ENCODE data around the gene LMX1A.

The LMX1A gene

GRCh38 chr1:165325460-165326203 is 30.9 kb downstream of the LMX1A start:
- DNase-seq (ENCODE audit: low read depth in 2 of 2) = no peak

GRCh38 chr1:165324050-165324449 is 32.5 kb downstream of the LMX1A start:
- no peak for DNase-seq (ENCODE audit: low read depth in 2 of 2)

DNA sequence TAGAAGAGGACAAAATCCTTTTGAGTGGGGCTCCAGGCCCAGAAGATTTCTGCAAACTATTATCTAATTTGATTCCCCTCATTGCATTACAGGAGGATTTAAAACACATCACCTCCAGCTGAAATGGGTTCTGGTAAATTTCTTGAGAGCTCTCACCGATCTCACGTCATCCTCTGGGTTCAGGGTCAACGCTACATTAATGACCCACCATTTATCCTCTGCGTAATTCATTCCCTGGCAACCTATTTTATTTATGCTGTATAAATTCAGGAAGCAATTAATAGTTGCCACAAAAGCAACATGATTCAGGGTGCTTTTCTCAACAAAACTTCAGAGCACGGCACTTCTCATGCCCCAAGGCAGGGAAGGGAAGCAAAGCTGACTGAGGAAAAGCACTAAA is 38.9 kb downstream of the LMX1A start:
- DNase-seq (ENCODE audit: low read depth in 2 of 2) = no peak

GRCh38 chr1:165316153-165316772 is 40.3 kb downstream of the LMX1A start:
- DNase-seq (ENCODE audit: low read depth in 2 of 2) = no peak

DNA sequence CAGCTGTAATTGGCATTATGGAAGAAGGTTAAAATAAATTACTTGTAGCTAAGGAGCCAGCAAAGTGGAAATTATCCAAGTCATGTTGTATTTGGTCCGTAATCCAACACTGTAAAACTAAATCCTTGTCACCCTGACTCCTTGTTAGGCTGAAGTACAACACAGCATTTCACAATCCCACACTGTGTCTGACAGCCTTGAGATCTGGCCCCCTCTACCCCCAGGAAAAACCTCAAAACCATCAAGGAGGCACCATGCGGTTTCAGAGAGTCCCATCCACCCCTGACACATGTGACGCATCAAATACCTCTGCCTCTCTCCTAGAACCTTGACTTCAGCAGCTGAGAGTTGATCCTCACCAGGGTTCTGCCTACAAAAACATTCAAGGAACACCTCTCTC is 41.0 kb downstream of the LMX1A start:
- no peak for DNase-seq (ENCODE audit: low read depth in 2 of 2)

GRCh38 chr1:165313903-165314302 is 42.6 kb downstream of the LMX1A start:
- no peak for DNase-seq (ENCODE audit: low read depth in 2 of 2)

DNA sequence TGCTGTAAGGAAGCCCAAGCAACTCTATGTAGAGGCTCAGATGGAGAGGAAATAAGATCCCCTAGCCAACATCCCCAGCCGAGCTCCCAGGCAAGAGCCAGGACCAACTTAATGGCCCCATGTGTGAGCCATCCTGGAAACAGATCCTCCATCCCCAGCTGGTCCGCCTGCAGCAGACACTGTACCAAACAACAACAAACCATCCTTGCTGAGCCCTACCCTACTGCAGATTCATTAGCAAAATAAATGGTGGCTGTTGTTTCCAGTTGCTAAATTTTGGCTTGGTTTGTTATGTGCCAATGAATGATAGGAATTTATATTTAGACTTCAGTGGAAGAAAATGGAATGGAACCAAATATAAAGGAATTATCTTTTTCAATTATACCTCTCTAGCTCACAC is 43.9 kb downstream of the LMX1A start:
- no peak for DNase-seq (ENCODE audit: low read depth in 2 of 2)

GRCh38 chr1:165306543-165307434 is 49.7 kb downstream of the LMX1A start:
- DNase-seq (ENCODE audit: low read depth in 2 of 2) = no peak

DNA sequence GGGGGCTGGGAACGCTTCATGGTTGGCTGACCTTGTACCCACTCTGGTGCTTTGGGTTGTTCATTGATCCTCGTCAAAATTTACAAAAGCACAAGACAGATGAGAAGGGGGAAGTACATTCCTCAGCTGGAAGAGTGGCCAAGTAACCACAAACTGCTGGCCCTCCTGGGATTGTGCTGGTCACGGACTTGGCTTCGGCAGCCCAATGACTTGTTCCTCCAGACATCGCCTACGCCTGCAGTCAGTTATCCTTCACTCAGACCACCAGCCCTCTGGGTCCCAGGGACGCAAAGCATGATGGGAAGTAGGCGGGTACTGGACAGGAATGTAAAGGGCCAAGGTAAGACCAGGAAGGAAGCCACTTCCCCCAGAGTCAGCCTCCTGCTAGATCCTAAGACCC is 53.1 kb downstream of the LMX1A start:
- DNase-seq (ENCODE audit: low read depth in 2 of 2) = no peak

- no peak for DNase-seq (ENCODE audit: low read depth in 2 of 2)
Measured at GRCh38 chr1:165300400-165300903, 56.1 kb downstream of the LMX1A start.

GRCh38 chr1:165298203-165298820 is 58.2 kb downstream of the LMX1A start:
- no peak for DNase-seq (ENCODE audit: low read depth in 2 of 2)

- DNase-seq (ENCODE audit: low read depth in 2 of 2) = no peak
Measured at GRCh38 chr1:165296205-165296604, 60.3 kb downstream of the LMX1A start.

GRCh38 chr1:165290148-165290547 is 66.4 kb downstream of the LMX1A start:
- DNase-seq (ENCODE audit: low read depth in 2 of 2) = no peak

DNA sequence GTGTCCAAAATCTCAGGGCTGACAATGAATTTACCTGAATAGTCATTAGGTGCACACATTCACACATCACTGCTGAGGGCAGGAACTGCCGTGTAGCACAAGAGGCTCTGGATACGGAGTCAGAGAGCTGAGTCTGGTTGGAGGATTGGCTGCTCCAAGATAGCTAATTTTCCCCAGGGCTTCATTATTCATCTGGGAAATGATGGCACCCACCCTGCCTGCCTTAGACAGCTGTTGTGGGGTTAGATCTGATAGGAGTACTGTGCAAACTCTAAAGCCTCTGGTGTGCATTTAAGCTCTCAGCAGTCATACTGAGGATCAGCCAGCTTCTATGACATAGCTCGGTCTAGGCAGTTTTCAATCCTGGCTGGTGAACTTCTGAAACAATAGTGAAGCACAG is 67.0 kb downstream of the LMX1A start:
- DNase-seq (ENCODE audit: low read depth in 2 of 2) = no peak

- DNase-seq (ENCODE audit: low read depth in 2 of 2) = no peak
Measured at GRCh38 chr1:165288350-165289120, 68.0 kb downstream of the LMX1A start.

GRCh38 chr1:165287781-165288180 is 68.7 kb downstream of the LMX1A start:
- no peak for DNase-seq (ENCODE audit: low read depth in 2 of 2)

DNA sequence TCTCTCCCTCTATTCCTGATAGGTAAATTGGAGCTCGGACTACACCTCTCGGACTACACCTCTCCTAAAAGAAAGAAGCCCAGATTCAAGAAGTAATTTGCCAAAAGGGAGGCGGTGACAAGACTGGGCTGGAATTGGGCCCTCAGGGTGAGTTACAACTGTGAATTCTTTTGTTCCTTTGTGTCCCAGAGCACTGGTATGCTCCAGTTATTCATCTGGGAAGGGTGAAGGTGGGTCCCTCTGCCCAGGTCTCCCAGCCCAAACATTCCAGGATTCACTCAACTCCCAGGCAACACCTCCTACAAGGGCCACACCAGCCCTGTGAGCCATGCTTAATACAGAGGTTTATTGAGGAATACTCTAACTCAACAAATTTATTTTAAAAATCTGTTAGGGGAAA is 69.2 kb downstream of the LMX1A start:
- no peak for DNase-seq (ENCODE audit: low read depth in 2 of 2)

- no peak for DNase-seq (ENCODE audit: low read depth in 2 of 2)
Measured at GRCh38 chr1:165284454-165284853, 72.1 kb downstream of the LMX1A start.

GRCh38 chr1:165281207-165281901 is 75.2 kb downstream of the LMX1A start:
- DNase-seq (ENCODE audit: low read depth in 2 of 2) = no peak

DNA sequence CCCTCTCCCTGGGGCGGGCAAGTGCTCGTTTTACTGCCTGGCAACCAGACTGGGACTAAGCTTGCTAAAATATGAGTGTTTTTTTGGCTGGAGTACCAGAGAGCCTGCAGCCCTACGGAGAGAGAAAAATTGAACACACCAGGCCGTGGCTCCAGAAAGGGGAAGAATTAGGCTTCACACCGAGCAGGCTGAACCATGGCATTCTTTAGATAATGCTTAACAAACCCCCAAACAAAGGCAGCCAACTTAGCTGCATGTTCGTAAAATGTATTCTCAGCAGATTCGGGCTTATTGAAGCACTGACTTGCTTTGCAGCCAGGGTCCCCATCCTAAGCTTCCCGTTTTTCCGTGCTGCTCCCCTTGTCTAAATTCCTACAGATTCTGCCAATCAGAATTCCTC is 76.6 kb downstream of the LMX1A start:
- no peak for DNase-seq (ENCODE audit: low read depth in 2 of 2)

GRCh38 chr1:165276314-165276713 is 80.2 kb downstream of the LMX1A start:
- DNase-seq (ENCODE audit: low read depth in 2 of 2) = no peak
